H1 (cell line): ENCODE data around the gene RAB1A. TPM values are rescaled to one million over a fixed set of nuclear protein-coding genes. Genes with fewer than 3 reads are reported as not detected.

Experiments
- CTCF ChIA-PET: fragments of 300-600 bp; sonication (Branson Sonifier 250); formaldehyde crosslinking; loops from one replicate; lab custom pipeline; 2021; ENCODE audit not compliant: partially characterized antibody; lab: Charles Lee
- POLR2A ChIA-PET: fragments of 300-600 bp; sonication (Branson Sonifier 250); formaldehyde crosslinking; loops from one replicate; lab custom pipeline; 2021; ENCODE audit warnings: inconsistent platforms; ENCODE audit not compliant: partially characterized antibody; lab: Charles Lee
- DNase-seq, 2 experiments: peaks; one replicate each; pipeline versions ENCODE4 v3.0.0 to v3.0.0-alpha.2; 2010 to 2022; ENCODE audit warnings: low spot score in 2 of 2, low read depth in 1 of 2, mixed read lengths in 1 of 2
- FAIRE-seq: peaks from 2 replicates; lab custom pipeline; 2011; peaks lifted over from hg19 to GRCh38; lab: Jason Lieb, UNC
- H2AFZ ChIP-seq: 2 replicates; pipeline ENCODE4 v1.8.1; 2012; ENCODE audit warnings: low read length, inconsistent platforms
- H2AK5ac ChIP-seq: 2 replicates; pipeline ENCODE4 v1.6.1; 2013; ENCODE audit warnings: low read depth, low read length
- H2BK120ac ChIP-seq: replicated peaks from 2 replicates; pipeline ENCODE3; 2013; ENCODE audit warnings: low read depth, low read length, inconsistent platforms
- H2BK12ac ChIP-seq: 2 replicates; pipeline ENCODE4 v1.6.1; 2013; ENCODE audit warnings: low read depth, low read length
- H2BK15ac ChIP-seq: 2 replicates; pipeline ENCODE4 v1.6.1; 2013; ENCODE audit warnings: low read length
- H2BK20ac ChIP-seq: 2 replicates; pipeline ENCODE4 v1.6.1; 2013; ENCODE audit warnings: low read length
- H2BK5ac ChIP-seq: 2 replicates; pipeline ENCODE4 v1.6.1; 2013; ENCODE audit warnings: low read depth, low read length
- H3K14ac ChIP-seq: 2 replicates; pipeline ENCODE4 v1.6.1; 2013; ENCODE audit warnings: inconsistent platforms; ENCODE audit not compliant: insufficient read length
- H3K18ac ChIP-seq: 2 replicates; pipeline ENCODE4 v1.6.1; 2013; ENCODE audit warnings: low read length; ENCODE audit errors: extremely low read depth
- H3K23ac ChIP-seq: 2 replicates; pipeline ENCODE4 v1.6.1; 2013; ENCODE audit warnings: inconsistent platforms; ENCODE audit not compliant: insufficient read length
- H3K23me2 ChIP-seq: 2 replicates; pipeline ENCODE4 v1.6.1; 2013; ENCODE audit warnings: low read depth, low read length
- H3K27ac ChIP-seq: 2 replicates; pipeline ENCODE4 v1.6.1; 2011; ENCODE audit warnings: low read depth, low read length, inconsistent platforms
- H3K27me3 ChIP-seq, 4 experiments: replicated peaks in 1 of 4; 1 replicate in 1 of 4; 2 replicates in 3 of 4; pipeline versions ENCODE4 v1.6.1 to v1.8.1; 2011 to 2013; ENCODE audit warnings: low read length in 3 of 4, mild to moderate bottlenecking in 3 of 4, inconsistent platforms in 2 of 4, mixed read lengths in 2 of 4, moderate library complexity in 1 of 4; ENCODE audit not compliant: control insufficient read depth in 3 of 4, insufficient read depth in 3 of 4; ENCODE audit errors: extremely low read depth in 1 of 4
- H3K36me3 ChIP-seq, 4 experiments: 2 replicates each; pipeline versions ENCODE4 v1.6.1 to v1.8.1; 2011 to 2013; ENCODE audit warnings: mild to moderate bottlenecking in 4 of 4, low read length in 3 of 4, moderate library complexity in 2 of 4, control low read depth in 1 of 4, inconsistent platforms in 1 of 4; ENCODE audit not compliant: insufficient read depth in 4 of 4, control insufficient read depth in 2 of 4
- H3K4ac ChIP-seq: replicated peaks from 2 replicates; pipeline ENCODE3; 2013; ENCODE audit warnings: low read length, low read depth, mixed read lengths, inconsistent platforms; ENCODE audit not compliant: insufficient read length
- H3K4me1 ChIP-seq, 4 experiments: replicated peaks in 1 of 4; 1 replicate in 1 of 4; 2 replicates in 3 of 4; pipeline versions ENCODE4 v1.6.1 to v1.8.1; 2011 to 2013; ENCODE audit warnings: low read length in 3 of 4, inconsistent platforms in 2 of 4, mixed read lengths in 1 of 4; ENCODE audit not compliant: insufficient read depth in 4 of 4, control insufficient read depth in 3 of 4
- H3K4me2 ChIP-seq, 2 experiments: 2 replicates each; pipeline versions ENCODE4 v1.6.1 to v1.8.1; 2011 to 2013; ENCODE audit warnings: low read depth in 2 of 2, low read length in 2 of 2, control low read depth in 1 of 2, inconsistent platforms in 1 of 2, mild to moderate bottlenecking in 1 of 2; ENCODE audit not compliant: insufficient read depth in 1 of 2
- H3K4me3 ChIP-seq, 4 experiments: fragments of 200-600, 300-600 bp in 1 of 4; sonication (generic), shearing (Covaris generic), sonication (Bioruptor Twin) in 1 of 4; 2 replicates each; pipeline versions ENCODE4 v1.5.1 to v1.8.1; 2011 to 2016; ENCODE audit warnings: low read length in 4 of 4, low read depth in 3 of 4, control low read depth in 2 of 4, inconsistent platforms in 2 of 4, mild to moderate bottlenecking in 2 of 4, mixed read lengths in 1 of 4, moderate library complexity in 1 of 4; ENCODE audit not compliant: insufficient read depth in 2 of 4; ENCODE audit errors: extremely low read depth in 1 of 4
- H3K56ac ChIP-seq: replicated peaks from 2 replicates; pipeline ENCODE3; 2013; ENCODE audit warnings: low read depth, mild to moderate bottlenecking, mixed read lengths, low read length, inconsistent platforms; ENCODE audit not compliant: insufficient read length
- H3K79me1 ChIP-seq: 2 replicates; pipeline ENCODE4 v1.6.1; 2013; ENCODE audit warnings: low read depth, low read length, control low read depth
- H3K79me2 ChIP-seq, 2 experiments: 2 replicates each; pipeline versions ENCODE4 v1.6.1 to v1.8.1; 2012 to 2013; ENCODE audit warnings: low read length in 2 of 2, mild to moderate bottlenecking in 2 of 2, inconsistent platforms in 1 of 2; ENCODE audit not compliant: insufficient read depth in 2 of 2, control insufficient read depth in 1 of 2
- H3K9ac ChIP-seq, 4 experiments: replicated peaks in 1 of 4; 1 replicate in 1 of 4; 2 replicates in 3 of 4; pipeline versions ENCODE4 v1.6.1 to v1.8.1; 2011 to 2013; ENCODE audit warnings: low read depth in 3 of 4, low read length in 3 of 4, control low read depth in 2 of 4, mild to moderate bottlenecking in 2 of 4, moderate library complexity in 2 of 4, inconsistent platforms in 1 of 4; ENCODE audit errors: extremely low read depth in 1 of 4
- H3K9me3 ChIP-seq, 2 experiments: 2 replicates each; pipeline versions ENCODE4 v1.6.1 to v1.8.1; 2012 to 2013; ENCODE audit warnings: mild to moderate bottlenecking in 2 of 2, moderate library complexity in 2 of 2, control low read depth in 1 of 2, inconsistent platforms in 1 of 2, low read depth in 1 of 2, low read length in 1 of 2, mixed read lengths in 1 of 2; ENCODE audit not compliant: insufficient read depth in 2 of 2
- H4K20me1 ChIP-seq, 2 experiments: replicated peaks in 1 of 2; 2 replicates each; pipeline versions ENCODE3 to v1.8.1; 2011 to 2013; ENCODE audit warnings: inconsistent platforms in 2 of 2, low read length in 2 of 2, mild to moderate bottlenecking in 1 of 2; ENCODE audit not compliant: insufficient read depth in 2 of 2, control insufficient read depth in 1 of 2
- H4K5ac ChIP-seq: 2 replicates; pipeline ENCODE4 v1.6.1; 2013; ENCODE audit warnings: low read length, low read depth, mixed read lengths, inconsistent platforms; ENCODE audit not compliant: insufficient read length
- H4K8ac ChIP-seq: 2 replicates; pipeline ENCODE4 v1.8.0; 2013; ENCODE audit warnings: mild to moderate bottlenecking, moderate library complexity, low read length, inconsistent platforms; ENCODE audit not compliant: insufficient read depth; ENCODE audit errors: extremely low read depth
- H4K91ac ChIP-seq: replicated peaks from 2 replicates; pipeline ENCODE3; 2013; ENCODE audit warnings: low read length, mixed read lengths, inconsistent platforms; ENCODE audit not compliant: insufficient read length
- ASH2L ChIP-seq: fragments of 200-600, 300-600 bp; sonication (generic); IDR thresholded peaks from one replicate; pipeline ENCODE4 v1.7.1; 2017; ENCODE audit warnings: low read length
- CTBP2 ChIP-seq: IDR thresholded peaks from 2 replicates; pipeline ENCODE4 v1.7.0; 2011; ENCODE audit warnings: borderline replicate concordance, mild to moderate bottlenecking, moderate library complexity, mixed read lengths, low read length; ENCODE audit not compliant: insufficient read depth, insufficient read length
- EGR1 ChIP-seq: IDR thresholded peaks from 2 replicates; pipeline ENCODE4 v1.6.1; 2011; ENCODE audit warnings: low read depth, low read length, borderline replicate concordance
- EP300 ChIP-seq, 2 experiments: IDR thresholded peaks; 1 replicate in 1 of 2; 2 replicates in 1 of 2; pipeline ENCODE4 v1.6.1; 2011 to 2012; ENCODE audit warnings: low read depth in 2 of 2, low read length in 2 of 2, mild to moderate bottlenecking in 2 of 2, borderline replicate concordance in 1 of 2, inconsistent platforms in 1 of 2, moderate library complexity in 1 of 2
- GTF2F1 ChIP-seq: IDR thresholded peaks from 2 replicates; pipeline ENCODE4 v1.6.1; 2012; ENCODE audit warnings: low read depth, low read length, improper control_type of control experiment, borderline replicate concordance
- KDM5A ChIP-seq: fragments of 200-600 bp; IDR thresholded peaks from 2 replicates; pipeline ENCODE4 v1.7.1; 2012; ENCODE audit warnings: mild to moderate bottlenecking, low read length, inconsistent platforms, mixed read lengths
- PHF8 ChIP-seq: fragments of 200-600 bp; sonication (generic); conservative IDR thresholded peaks from 2 replicates; pipeline ENCODE4 v1.7.1; 2012; ENCODE audit warnings: low read depth, mild to moderate bottlenecking, inconsistent platforms, low read length, moderate library complexity
- RAD21 ChIP-seq, 2 experiments: IDR thresholded peaks in 1 of 2; conservative IDR thresholded peaks in 1 of 2; 2 replicates each; pipeline ENCODE4 v1.6.1; 2011; ENCODE audit warnings: low read depth in 2 of 2, low read length in 2 of 2, improper control_type of control experiment in 1 of 2, inconsistent platforms in 1 of 2, mild to moderate bottlenecking in 1 of 2, moderate library complexity in 1 of 2
- RNF2 ChIP-seq: fragments of 200-900, 300-1000 bp; sonication (generic); IDR thresholded peaks from 2 replicates; pipeline ENCODE4 v1.7.1; 2016; ENCODE audit warnings: borderline replicate concordance, low read depth, mild to moderate bottlenecking, antibody characterized with exemption, low read length; ENCODE audit not compliant: poor library complexity, severe bottlenecking; ENCODE audit errors: missing control alignments
- SAP30 ChIP-seq: fragments of 300-600 bp; sonication (generic); IDR thresholded peaks from 2 replicates; pipeline ENCODE4 v1.7.1; 2012; ENCODE audit warnings: low read length, moderate library complexity, mild to moderate bottlenecking, inconsistent platforms; ENCODE audit not compliant: insufficient read depth, insufficient replicate concordance
- SUZ12 ChIP-seq: fragments of 200-600 bp; sonication (generic); IDR thresholded peaks from 2 replicates; pipeline ENCODE4 v1.6.1; 2012; ENCODE audit warnings: mild to moderate bottlenecking, inconsistent platforms, low read length, moderate library complexity, mixed read lengths
- WGBS, 2 experiments: shearing (Covaris generic) in 1 of 2; methylation state at CpG; one replicate each; pipeline versions ENCODE4 v1.1.6 to v1.1.7; 2013 to 2015; ENCODE audit warnings: low lambda C conversion rate in 2 of 2, mixed read lengths in 2 of 2, inconsistent platforms in 1 of 2, low coverage in 1 of 2, missing lambda C conversion rate in 1 of 2; ENCODE audit not compliant: insufficient replicate concordance in 2 of 2, insufficient coverage in 1 of 2, insufficient read length in 1 of 2; ENCODE audit errors: extremely low coverage in 1 of 2, missing lambda C conversion rate in 1 of 2; 5-methylcytosine and 5-hydroxymethylcytosine counted together
- polyA plus RNA-seq, 7 experiments: library from polyadenylated mRNA; depleted of rRNA in 3 of 7; stranded (reverse) in 5 of 7; unstranded in 2 of 7; fragments of >200 nt in 5 of 7; fragments of 200-250 nt in 2 of 7; gene quantifications; 1 replicate in 5 of 7; 2 replicates in 1 of 7; 4 replicates in 1 of 7; pipeline versions ENCODE4 v1.2.1 to v1.2.3, GENCODE V29; 2011 to 2013; ENCODE audit warnings: missing spikeins in 2 of 7, mixed read lengths in 2 of 7
- total RNA-seq: library from RNA; stranded (reverse); fragmentation: NEBNext Ultra II Directional; extraction: Animal tissue kit (Norgen Biotek cat#: 25700); gene quantifications from 2 replicates; pipeline ENCODE4 v1.2.1, GENCODE V29; 2021

Gene RAB1A
- total and polyA plus RNA-seq, 2 of the 8 experiments (the other 6 are each of a cell fraction or from before 2014, with no cell fraction given), result 77.9 to 120 TPM

DNA sequence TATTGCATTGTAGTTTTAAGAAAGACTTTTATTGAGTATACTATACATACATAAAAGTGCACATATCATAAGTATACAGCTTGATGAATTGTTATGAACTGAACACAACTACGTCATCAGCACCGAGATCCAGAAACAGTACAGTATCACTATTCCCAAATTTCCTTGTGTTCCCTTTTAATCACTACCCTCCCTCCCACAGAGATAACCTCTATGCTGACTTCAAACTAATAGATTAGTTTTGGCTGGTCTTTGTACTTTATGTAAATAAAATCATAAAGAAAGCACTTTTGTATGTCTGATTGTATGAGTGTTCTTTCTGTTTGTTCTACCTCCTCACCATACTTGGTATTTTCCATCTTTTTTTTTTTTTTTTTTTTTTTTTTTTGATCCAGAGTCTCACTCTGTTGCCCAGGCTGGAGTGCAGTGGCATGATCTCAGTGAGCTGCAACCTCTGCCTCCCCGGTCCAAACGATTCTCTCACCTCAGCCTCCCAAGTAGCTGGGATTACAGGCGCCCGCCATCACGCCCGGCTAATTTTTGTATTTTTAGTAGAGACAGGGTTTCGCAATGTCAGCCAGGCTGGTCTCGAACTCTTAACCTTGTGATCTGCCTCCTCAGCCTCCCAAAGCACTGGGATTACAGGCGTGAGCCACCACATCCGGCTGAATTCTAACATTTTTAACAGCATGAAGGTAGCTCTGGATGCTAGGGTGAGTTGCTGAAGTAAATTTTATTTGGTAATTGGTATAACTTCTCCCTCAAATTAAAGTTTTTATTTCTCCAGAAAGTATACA, 43.3 kb upstream of the RAB1A start:
- Histone ChIP-seq H3K18ac (no peak overlapping the region), H4K91ac (no peak overlapping the region), H3K56ac (no peak overlapping the region), H2BK12ac (no peak overlapping the region), H3K9me3 (no peaks in the 10 kb centered on the region), H4K5ac (no peak overlapping the region), H3K14ac (no peak overlapping the region), H3K36me3 (no peaks in the 10 kb centered on the region), H3K9ac (no peak overlapping the region), H3K4me2 (no peak overlapping the region), H2BK120ac (no peak overlapping the region), H2BK5ac (no peak overlapping the region), H2BK15ac (no peak overlapping the region), H3K23ac (no peak overlapping the region), H3K4me3 (no peak overlapping the region), H3K23me2 (no peaks in the 10 kb centered on the region), H2AK5ac (no peak overlapping the region), H3K27me3 (no peaks in the 10 kb centered on the region), H3K4ac (no peak overlapping the region), H2AFZ (no peak overlapping the region), H4K20me1 (no peaks in the 10 kb centered on the region), H4K8ac (no peak overlapping the region), H3K79me1 (no peaks in the 10 kb centered on the region; the same call in 1 of the 2 replicates), H3K27ac (no peak overlapping the region), H3K4me1 (no peaks in the 10 kb centered on the region), H3K79me2 (no peaks in the 10 kb centered on the region), H2BK20ac (no peak overlapping the region)
- 94% methylated on average over 8 of the region's 12 CpGs; no CpG with 5 or more reads in 1 of the 2 experiments for WGBS, 2 experiments
- CTCF ChIA-PET, result interaction anchor here (1.5 to 2.8 kb wide), 2 partner anchors 13 to 108 kb away, joined by 4 to 14 read pairs; no protein-coding TSS in a partner anchor
- DNase-seq, result no peak
- FAIRE-seq, result no peak
- POLR2A ChIA-PET, result no interaction called here
- no peak for TF ChIP-seq KDM5A
- no peak for TF ChIP-seq CTBP2
- no peak for TF ChIP-seq EGR1
- no peak for TF ChIP-seq SUZ12
- no peak for TF ChIP-seq RAD21 (IDR thresholded peaks at IDR 0.05 in 1 of 2, conservative IDR thresholded peaks at IDR 0.05 in 1 of 2; ENCODE audit: low read depth in 2 of 2, low read length in 2 of 2)
- no peak for TF ChIP-seq RNF2
- TF ChIP-seq SAP30, result no peak
- no peak for TF ChIP-seq EP300 (IDR thresholded peaks at IDR 0.05; ENCODE audit: borderline replicate concordance in 1 of 2, low read depth in 2 of 2, low read length in 2 of 2)
- no peak for TF ChIP-seq PHF8
- no peak for TF ChIP-seq GTF2F1
- no peak for TF ChIP-seq ASH2L
